Heart left ventricle (tissue), 13 donors: Measurements from ENCODE around the gene CTAGE1.

ENCODE experiments used
- CTCF ChIP-seq, 12 donors: fragments of 200-600 bp; sonication (generic) in 4 of 12; IDR thresholded peaks; one replicate each; pipeline versions ENCODE4 v1.5.0 to v1.8.0; 2018 to 2022; ENCODE audit warnings: antibody characterized with exemption in 12 of 12, mild to moderate bottlenecking in 5 of 12
- POLR2A ChIP-seq, 2 donors: fragments of 450-650 bp; IDR thresholded peaks; one replicate each; pipeline ENCODE4 v1.6.1; 2017; ENCODE audit warnings: antibody characterized with exemption in 2 of 2, mild to moderate bottlenecking in 2 of 2, moderate library complexity in 2 of 2
- donor health status: ischemic (EF 13 %, LVEDD 7.1; RV severe dilation, severe dysfunction).
- donor health status: DM: no; HTN: yes; CAD: no.
- donor health status: DM: no; HTN: no; CAD: no.
- donor health status: ischemic (EF 25% LVEDD 6.9; RV normal size, moderate dysfunction).
- donor health status: ischemic (EF 25% LVEDD 5.7; RV mildly dilated, moderate dysfunction).
- donor health status: ischemic (EF 35%, LVEDD 5.7; RV mildly dilated, moderate dysfunction).
- donor health status: nonischemic (EF 11% LVEDD 7.7; RV severe dilation, severe dysfunction).
- donor health status: DM: yes; HTN: yes; CAD: no.
- donor health status: PGD.
- donor health status: ischemic (EF 29% LVEDD 5.4; RV normal size, mild dysfunction).
- donor health status: nonischemic (EF 23%, LVEDD 6.1; RV moderate dilation, normal function).

- TF ChIP-seq CTCF (IDR thresholded peaks at IDR 0.05) (no peak), POLR2A (IDR thresholded peaks at IDR 0.05) (no peak)
Observed at GRCh38 chr18:22417496-22418188, at the start of gene CTAGE1.
